ENCODE data around the gene PYDC2.

DNA sequence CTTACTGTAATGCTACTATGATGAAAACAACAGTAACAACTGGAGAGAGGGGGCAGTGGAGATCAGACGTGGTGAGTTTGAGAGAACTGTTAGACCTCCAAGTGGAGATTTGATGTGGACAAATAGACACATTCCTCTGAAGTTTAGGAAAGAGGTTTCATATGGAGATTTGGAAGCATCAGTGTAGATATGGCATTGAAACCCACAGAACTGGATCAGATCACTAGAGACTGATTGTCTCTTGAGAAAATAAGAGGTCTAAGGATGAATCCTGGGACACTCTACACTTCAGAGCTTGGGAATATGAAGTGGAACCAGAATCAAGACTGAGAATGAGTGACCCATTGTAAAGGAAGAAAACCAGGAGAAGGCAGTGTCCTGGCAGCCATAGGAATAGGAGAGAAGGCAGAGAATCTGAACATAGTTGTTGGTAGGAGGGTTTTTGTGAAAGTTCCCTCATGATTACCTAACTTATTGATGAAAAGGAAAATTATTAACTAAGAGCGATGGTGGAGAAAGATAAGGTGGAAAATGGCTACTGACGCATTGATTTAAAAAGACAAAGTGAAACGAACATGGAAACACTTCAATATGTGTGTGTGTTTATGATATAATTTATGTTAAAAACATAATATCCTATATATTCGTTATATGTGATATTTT, 29.7 kb upstream of the PYDC2 start:
- TF ChIP-seq, protein P1, sequence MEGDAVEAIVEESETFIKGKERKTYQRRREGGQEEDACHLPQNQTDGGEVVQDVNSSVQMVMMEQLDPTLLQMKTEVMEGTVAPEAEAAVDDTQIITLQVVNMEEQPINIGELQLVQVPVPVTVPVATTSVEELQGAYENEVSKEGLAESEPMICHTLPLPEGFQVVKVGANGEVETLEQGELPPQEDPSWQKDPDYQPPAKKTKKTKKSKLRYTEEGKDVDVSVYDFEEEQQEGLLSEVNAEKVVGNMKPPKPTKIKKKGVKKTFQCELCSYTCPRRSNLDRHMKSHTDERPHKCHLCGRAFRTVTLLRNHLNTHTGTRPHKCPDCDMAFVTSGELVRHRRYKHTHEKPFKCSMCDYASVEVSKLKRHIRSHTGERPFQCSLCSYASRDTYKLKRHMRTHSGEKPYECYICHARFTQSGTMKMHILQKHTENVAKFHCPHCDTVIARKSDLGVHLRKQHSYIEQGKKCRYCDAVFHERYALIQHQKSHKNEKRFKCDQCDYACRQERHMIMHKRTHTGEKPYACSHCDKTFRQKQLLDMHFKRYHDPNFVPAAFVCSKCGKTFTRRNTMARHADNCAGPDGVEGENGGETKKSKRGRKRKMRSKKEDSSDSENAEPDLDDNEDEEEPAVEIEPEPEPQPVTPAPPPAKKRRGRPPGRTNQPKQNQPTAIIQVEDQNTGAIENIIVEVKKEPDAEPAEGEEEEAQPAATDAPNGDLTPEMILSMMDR (IDR thresholded peaks at IDR 0.05; ENCODE audit: borderline replicate concordance, extremely low read depth, low read length, poor library complexity, severe bottlenecking): no peak
- no peak for TF ChIP-seq EZH2 (IDR thresholded peaks at IDR 0.05; ENCODE audit: borderline replicate concordance, low read depth, low read length, severe bottlenecking)
